ENCODE results near the gene TTF1. TPM values are rescaled to one million over a fixed set of nuclear protein-coding genes. Genes with fewer than 3 reads are reported as not detected.

The TTF1 gene
- total RNA-seq, 4 donors from 2014 or later: 7.9 to 19.1 (median 10.2) TPM

DNA sequence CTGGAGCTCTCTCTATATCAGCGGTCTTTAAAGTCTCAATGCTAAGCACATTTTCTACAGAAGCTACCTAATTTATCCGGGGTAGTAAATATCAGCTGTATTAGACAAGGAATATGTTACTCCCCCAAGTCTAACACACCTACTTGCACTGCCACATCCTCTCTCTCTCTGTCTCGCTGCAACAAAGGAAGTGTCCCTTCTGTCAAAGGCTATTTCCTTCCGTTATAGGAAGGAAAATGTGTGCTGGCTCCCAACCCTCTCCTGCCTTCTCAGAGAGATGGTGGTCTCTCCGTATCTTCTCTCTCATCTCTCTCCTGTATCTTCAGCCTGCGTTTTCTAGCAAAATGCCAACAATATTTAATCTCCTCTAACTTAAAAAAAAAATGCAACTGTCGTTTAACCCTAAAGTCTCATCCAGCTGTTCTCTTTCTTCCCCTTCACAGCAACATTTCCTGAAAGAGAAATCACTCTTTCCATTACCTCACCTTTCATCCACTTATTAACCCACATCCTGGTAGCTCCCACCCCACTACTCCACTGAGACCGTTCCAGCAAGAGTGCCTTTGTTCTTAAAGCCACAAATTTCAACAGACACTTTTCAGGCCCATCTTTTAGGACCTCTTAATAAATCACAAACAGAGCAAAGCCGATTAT lies 2.3 kb downstream of the TTF1 start:
- DNase-seq (ENCODE audit: low spot score) (no peak), ATAC-seq (ENCODE audit: low FRiP score) (no peak)
- no peak for TF ChIP-seq CTCF (IDR thresholded peaks at IDR 0.05)

DNA sequence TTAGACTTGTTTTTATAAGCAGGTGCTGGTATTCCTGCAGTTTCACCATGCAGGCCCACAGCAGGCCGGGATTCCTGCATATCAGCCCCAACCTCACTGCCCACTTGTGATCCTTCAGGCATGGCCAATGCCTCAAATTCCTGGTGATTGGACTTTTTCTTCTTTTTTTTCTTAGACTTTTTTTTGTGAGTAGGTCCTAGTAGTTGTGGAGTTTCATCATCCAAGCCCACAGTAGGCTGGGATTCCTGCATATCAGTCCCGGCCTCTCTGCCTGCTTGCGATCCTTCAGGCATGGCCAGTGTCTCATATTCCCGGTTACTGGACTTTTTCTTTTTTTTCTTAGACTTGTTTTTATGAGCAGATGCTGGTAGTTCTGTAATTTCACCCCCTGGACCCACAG lies 4.8 kb downstream of the TTF1 start:
- DNase-seq (ENCODE audit: low spot score): no peak
- no peak for ATAC-seq (ENCODE audit: low FRiP score)
- TF ChIP-seq CTCF (IDR thresholded peaks at IDR 0.05): no peak

GRCh38 chr9:132395560-132395959 lies 11.1 kb downstream of the TTF1 start:
- DNase-seq (ENCODE audit: low spot score): no peak
- no peak for ATAC-seq (ENCODE audit: low FRiP score)
- TF ChIP-seq CTCF (IDR thresholded peaks at IDR 0.05): no peak

DNA sequence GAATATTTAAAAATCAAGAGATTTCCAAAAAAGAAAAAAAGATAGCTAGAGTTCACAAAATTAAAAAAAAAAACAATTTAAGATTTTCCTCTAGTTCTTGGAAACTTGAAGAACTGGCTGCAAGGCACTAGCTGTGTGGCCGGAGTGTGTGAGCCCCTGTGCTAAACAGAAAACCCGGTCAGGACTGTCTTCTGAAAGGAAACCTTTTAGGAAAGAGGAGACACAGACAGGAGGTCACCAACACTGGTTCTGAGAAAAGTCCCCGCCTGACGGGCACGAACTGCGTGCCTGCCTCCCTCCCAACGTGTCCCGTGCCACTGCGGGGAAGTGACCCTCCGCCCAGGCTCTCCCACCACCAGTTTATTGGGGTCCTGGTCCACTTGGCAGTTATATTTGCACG lies 15.2 kb downstream of the TTF1 start:
- DNase-seq (ENCODE audit: low spot score): no peak
- ATAC-seq (ENCODE audit: low FRiP score): no peak
- TF ChIP-seq CTCF (IDR thresholded peaks at IDR 0.05): no peak

- no peak for TF ChIP-seq CTCF (IDR thresholded peaks at IDR 0.05)
- DNase-seq (ENCODE audit: low spot score) (no peak), ATAC-seq (ENCODE audit: low FRiP score) (no peak)
Measured at GRCh38 chr9:132390966-132391365, 15.7 kb downstream of the TTF1 start.

GRCh38 chr9:132387133-132387532 lies 19.5 kb downstream of the TTF1 start:
- ATAC-seq (ENCODE audit: low FRiP score) (no peak), DNase-seq (ENCODE audit: low spot score) (no peak)
- TF ChIP-seq CTCF (IDR thresholded peaks at IDR 0.05): no peak

DNA sequence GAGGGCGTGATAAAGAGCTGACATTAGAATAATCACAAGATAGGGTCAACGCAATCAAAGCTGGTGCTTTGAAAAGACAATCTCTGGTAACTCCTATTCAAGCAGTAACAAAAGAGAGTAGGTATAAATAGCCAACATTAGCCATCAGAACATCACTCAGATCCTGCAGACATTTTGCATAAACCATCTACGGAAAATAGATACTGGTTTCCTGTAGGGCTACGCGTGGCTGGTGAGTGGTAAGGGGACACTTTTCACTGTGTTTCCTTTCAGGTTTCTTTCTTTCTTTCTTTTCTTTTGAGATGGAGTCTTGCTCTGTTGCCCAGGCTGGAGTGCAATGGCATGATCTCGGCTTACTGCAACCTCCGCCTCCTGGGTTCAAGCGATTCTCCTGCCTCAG lies 22.3 kb downstream of the TTF1 start:
- no peak for TF ChIP-seq CTCF (IDR thresholded peaks at IDR 0.05)
- DNase-seq (ENCODE audit: low spot score) (no peak), ATAC-seq (ENCODE audit: low FRiP score) (no peak)
